K562 (cell line): Measurements from ENCODE around the gene ROR2. TPM values are rescaled to one million over a fixed set of nuclear protein-coding genes. Genes with fewer than 3 reads are reported as not detected.
A peak's percentile ranks its signal among the peaks of the same experiment; 100 is the strongest.

Source experiments
- BRD4 ChIP-seq: fragments of 200-600 bp; sonication (generic); IDR thresholded peaks from 2 replicates; pipeline ENCODE4 v1.6.1; 2017; ENCODE audit warnings: inconsistent platforms
- FOXM1 ChIP-seq, 2 experiments: fragments of 450-650 bp in 1 of 2; sonication (generic) in 1 of 2; formaldehyde crosslinking in 1 of 2; IDR thresholded peaks; 2 replicates each; pipeline versions ENCODE4 v1.6.1 to v1.9.0; 2017 to 2022; ENCODE audit warnings: low read depth in 2 of 2, mild to moderate bottlenecking in 2 of 2, missing genetic modification reagents in 1 of 2, moderate library complexity in 1 of 2
- MYC ChIP-seq, 2 experiments: fragments of 250-450 bp in 1 of 2; sonication (Bioruptor Pico) in 1 of 2; IDR thresholded peaks; 2 replicates each; pipeline versions ENCODE4 v1.5.1 to v1.6.1; 2012 to 2021; ENCODE audit warnings: low read depth in 2 of 2, borderline replicate concordance in 1 of 2, improper control_type of control experiment in 1 of 2, low read length in 1 of 2, mild to moderate bottlenecking in 1 of 2, moderate library complexity in 1 of 2
- NKRF ChIP-seq: fragments of 450-650 bp; IDR thresholded peaks from 2 replicates; pipeline ENCODE4 v1.6.1; 2016; ENCODE audit warnings: borderline replicate concordance
- PHB2 ChIP-seq: fragments of 450-650 bp; IDR thresholded peaks from 2 replicates; pipeline ENCODE4 v1.6.1; 2017; ENCODE audit warnings: low read depth
- PKNOX1 ChIP-seq: fragments of 450-650 bp; IDR thresholded peaks from 2 replicates; pipeline ENCODE4 v1.6.1; 2016
- TCF15 ChIP-seq: fragments of 250-450 bp; sonication (Bioruptor Pico); IDR thresholded peaks from 2 replicates; pipeline ENCODE4 v1.8.0; 2022; ENCODE audit warnings: moderate library complexity, mild to moderate bottlenecking, inconsistent platforms
- TEAD1 ChIP-seq, 2 experiments: fragments of 450-650 bp in 1 of 2; sonication (generic) in 1 of 2; formaldehyde crosslinking; IDR thresholded peaks; 2 replicates each; pipeline versions ENCODE4 v1.4.0 to v1.8.0; 2020 to 2022; ENCODE audit warnings: mild to moderate bottlenecking in 2 of 2, missing genetic modification reagents in 1 of 2
- TEAD4 ChIP-seq, 2 experiments: sonication (generic) in 1 of 2; formaldehyde crosslinking in 1 of 2; IDR thresholded peaks; 2 replicates each; pipeline versions ENCODE4 v1.6.1 to v1.8.0; 2012 to 2022; ENCODE audit warnings: borderline replicate concordance in 1 of 2, inconsistent platforms in 1 of 2, low read length in 1 of 2, mild to moderate bottlenecking in 1 of 2, missing genetic modification reagents in 1 of 2
- polyA plus RNA-seq, 8 experiments: library from polyadenylated mRNA; depleted of rRNA in 4 of 8; stranded (reverse) in 5 of 8; unstranded in 3 of 8; fragments of >200 nt; fragmentation: Nextera tagmentation in 2 of 8; fragmentation: Illumina TruSeq in 1 of 8; extraction: Ambion mirVana in 2 of 8; extraction: Trizol in 1 of 8; gene quantifications; 2 replicates each; pipeline versions ENCODE4 v1.2.1 to v1.2.3, GENCODE V29; 2011 to 2014; ENCODE audit warnings: inconsistent platforms in 1 of 8, missing spikeins in 1 of 8
- total RNA-seq, 7 experiments: library from RNA; depleted of rRNA in 6 of 7; stranded (reverse); fragments of >200 nt in 6 of 7; fragmentation: Illumina TruSeq in 2 of 7; extraction: Trizol in 2 of 7; gene quantifications; 2 replicates each; pipeline versions ENCODE4 v1.2.1 to v1.2.3, GENCODE V29; 2011 to 2021; ENCODE audit warnings: low replicate concordance in 1 of 7
- TF ChIP-seq, protein P1 (sequence below), 2 experiments: IDR thresholded peaks; 2 replicates each; pipeline ENCODE4 v1.6.1; 2012; ENCODE audit warnings: improper control_type of control experiment in 2 of 2, low read depth in 2 of 2, low read length in 2 of 2, borderline replicate concordance in 1 of 2
- TF ChIP-seq, protein P2 (sequence below): conservative IDR thresholded peaks from 2 replicates; pipeline ENCODE4 v1.6.1; 2011; ENCODE audit warnings: low read depth, mild to moderate bottlenecking, low read length; ENCODE audit not compliant: control insufficient read depth
- TF ChIP-seq, protein P3 (sequence below): fragments of 250-450 bp; sonication (Bioruptor Pico); IDR thresholded peaks from 2 replicates; pipeline ENCODE4 v1.4.0; 2020; ENCODE audit warnings: borderline replicate concordance

ROR2 gene
- total and polyA plus RNA-seq, 9 of the 15 experiments (the other 6 are each of a cell fraction or from before 2014, with no cell fraction given) = 5.6 to 33.8 (median 15.3) TPM

- TF ChIP-seq, protein P1, sequence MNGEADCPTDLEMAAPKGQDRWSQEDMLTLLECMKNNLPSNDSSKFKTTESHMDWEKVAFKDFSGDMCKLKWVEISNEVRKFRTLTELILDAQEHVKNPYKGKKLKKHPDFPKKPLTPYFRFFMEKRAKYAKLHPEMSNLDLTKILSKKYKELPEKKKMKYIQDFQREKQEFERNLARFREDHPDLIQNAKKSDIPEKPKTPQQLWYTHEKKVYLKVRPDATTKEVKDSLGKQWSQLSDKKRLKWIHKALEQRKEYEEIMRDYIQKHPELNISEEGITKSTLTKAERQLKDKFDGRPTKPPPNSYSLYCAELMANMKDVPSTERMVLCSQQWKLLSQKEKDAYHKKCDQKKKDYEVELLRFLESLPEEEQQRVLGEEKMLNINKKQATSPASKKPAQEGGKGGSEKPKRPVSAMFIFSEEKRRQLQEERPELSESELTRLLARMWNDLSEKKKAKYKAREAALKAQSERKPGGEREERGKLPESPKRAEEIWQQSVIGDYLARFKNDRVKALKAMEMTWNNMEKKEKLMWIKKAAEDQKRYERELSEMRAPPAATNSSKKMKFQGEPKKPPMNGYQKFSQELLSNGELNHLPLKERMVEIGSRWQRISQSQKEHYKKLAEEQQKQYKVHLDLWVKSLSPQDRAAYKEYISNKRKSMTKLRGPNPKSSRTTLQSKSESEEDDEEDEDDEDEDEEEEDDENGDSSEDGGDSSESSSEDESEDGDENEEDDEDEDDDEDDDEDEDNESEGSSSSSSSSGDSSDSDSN (IDR thresholded peaks at IDR 0.05; ENCODE audit: borderline replicate concordance in 1 of 2, low read depth in 2 of 2, low read length in 2 of 2) = peak in 1 of 2 experiments; percentile 51; a peak in 1 of 4 replicates
- TF ChIP-seq NKRF (no peak), FOXM1 (IDR thresholded peaks at IDR 0.05; ENCODE audit: low read depth) (no peak), FOXM1 (CRISPR knock-in tag; IDR thresholded peaks at IDR 0.05; ENCODE audit: low read depth) (no peak), BRD4 (no peak), TCF15 (no peak), PHB2 (no peak), TEAD4 (IDR thresholded peaks at IDR 0.05; ENCODE audit: low read length) (0 out of 2 replicates have a peak, but pooled peaks have one; percentile 3), TEAD4 (CRISPR knock-in tag; IDR thresholded peaks at IDR 0.05; ENCODE audit: borderline replicate concordance) (no peak), TEAD1 (CRISPR knock-in tag; IDR thresholded peaks at IDR 0.05) (0 out of 4 replicates have a peak, but pooled peaks of 1 of the 2 experiments have one; percentile 9), MYC (IDR thresholded peaks at IDR 0.05; ENCODE audit: low read depth, low read length) (peak; percentile 29; the same call in 1 of the 2 replicates), MYC (CRISPR knock-in tag; IDR thresholded peaks at IDR 0.05; ENCODE audit: borderline replicate concordance, low read depth) (no peak), PKNOX1 (0 out of 2 replicates have a peak, but pooled peaks have one; percentile 10)
- TF ChIP-seq, protein P2, sequence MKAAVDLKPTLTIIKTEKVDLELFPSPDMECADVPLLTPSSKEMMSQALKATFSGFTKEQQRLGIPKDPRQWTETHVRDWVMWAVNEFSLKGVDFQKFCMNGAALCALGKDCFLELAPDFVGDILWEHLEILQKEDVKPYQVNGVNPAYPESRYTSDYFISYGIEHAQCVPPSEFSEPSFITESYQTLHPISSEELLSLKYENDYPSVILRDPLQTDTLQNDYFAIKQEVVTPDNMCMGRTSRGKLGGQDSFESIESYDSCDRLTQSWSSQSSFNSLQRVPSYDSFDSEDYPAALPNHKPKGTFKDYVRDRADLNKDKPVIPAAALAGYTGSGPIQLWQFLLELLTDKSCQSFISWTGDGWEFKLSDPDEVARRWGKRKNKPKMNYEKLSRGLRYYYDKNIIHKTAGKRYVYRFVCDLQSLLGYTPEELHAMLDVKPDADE = no peak
- TF ChIP-seq, protein P3, sequence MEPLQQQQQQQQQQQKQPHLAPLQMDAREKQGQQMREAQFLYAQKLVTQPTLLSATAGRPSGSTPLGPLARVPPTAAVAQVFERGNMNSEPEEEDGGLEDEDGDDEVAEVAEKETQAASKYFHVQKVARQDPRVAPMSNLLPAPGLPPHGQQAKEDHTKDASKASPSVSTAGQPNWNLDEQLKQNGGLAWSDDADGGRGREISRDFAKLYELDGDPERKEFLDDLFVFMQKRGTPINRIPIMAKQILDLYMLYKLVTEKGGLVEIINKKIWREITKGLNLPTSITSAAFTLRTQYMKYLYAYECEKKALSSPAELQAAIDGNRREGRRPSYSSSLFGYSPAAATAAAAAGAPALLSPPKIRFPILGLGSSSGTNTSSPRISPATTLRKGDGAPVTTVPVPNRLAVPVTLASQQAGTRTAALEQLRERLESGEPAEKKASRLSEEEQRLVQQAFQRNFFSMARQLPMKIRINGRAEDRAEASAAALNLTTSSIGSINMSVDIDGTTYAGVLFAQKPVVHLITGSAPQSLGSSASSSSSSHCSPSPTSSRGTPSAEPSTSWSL (CRISPR knock-in tag) = no peak
These were observed 1.9 kb downstream of the ROR2 start (continued) for GRCh38 chr9:91948101-91948596.
